ENCODE results near the gene TRIO. TPM values are rescaled to one million over a fixed set of nuclear protein-coding genes. Genes with fewer than 3 reads are reported as not detected.

TRIO gene
- total RNA-seq, 1 experiment from 2014 or later = 88.8 TPM

GRCh38 chr5:14521748-14522147 lies 378.6 kb downstream of the TRIO start:
- POLR2A ChIA-PET = no interaction called here
- TF ChIP-seq ZNF121 (CRISPR knock-in tag; IDR thresholded peaks at IDR 0.05) = no peak
- TF ChIP-seq TCF7 (CRISPR knock-in tag; IDR thresholded peaks at IDR 0.05; ENCODE audit: low read depth) = no peak
- TF ChIP-seq SMAD3 (CRISPR knock-in tag; IDR thresholded peaks at IDR 0.05; ENCODE audit: borderline replicate concordance) = no peak
- TF ChIP-seq, protein P1, sequence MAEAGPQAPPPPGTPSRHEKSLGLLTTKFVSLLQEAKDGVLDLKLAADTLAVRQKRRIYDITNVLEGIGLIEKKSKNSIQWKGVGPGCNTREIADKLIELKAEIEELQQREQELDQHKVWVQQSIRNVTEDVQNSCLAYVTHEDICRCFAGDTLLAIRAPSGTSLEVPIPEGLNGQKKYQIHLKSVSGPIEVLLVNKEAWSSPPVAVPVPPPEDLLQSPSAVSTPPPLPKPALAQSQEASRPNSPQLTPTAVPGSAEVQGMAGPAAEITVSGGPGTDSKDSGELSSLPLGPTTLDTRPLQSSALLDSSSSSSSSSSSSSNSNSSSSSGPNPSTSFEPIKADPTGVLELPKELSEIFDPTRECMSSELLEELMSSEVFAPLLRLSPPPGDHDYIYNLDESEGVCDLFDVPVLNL (CRISPR knock-in tag; IDR thresholded peaks at IDR 0.05; ENCODE audit: borderline replicate concordance, low read depth) = no peak
- TF ChIP-seq SMAD4 (CRISPR knock-in tag; IDR thresholded peaks at IDR 0.05) = no peak
- no peak for TF ChIP-seq ZMAT4 (CRISPR knock-in tag; IDR thresholded peaks at IDR 0.05)
- TF ChIP-seq FOXJ3 (CRISPR knock-in tag; IDR thresholded peaks at IDR 0.05; ENCODE audit: borderline replicate concordance) = no peak
- TF ChIP-seq ATF1 (CRISPR knock-in tag; IDR thresholded peaks at IDR 0.05) = no peak
- TF ChIP-seq, protein P2, sequence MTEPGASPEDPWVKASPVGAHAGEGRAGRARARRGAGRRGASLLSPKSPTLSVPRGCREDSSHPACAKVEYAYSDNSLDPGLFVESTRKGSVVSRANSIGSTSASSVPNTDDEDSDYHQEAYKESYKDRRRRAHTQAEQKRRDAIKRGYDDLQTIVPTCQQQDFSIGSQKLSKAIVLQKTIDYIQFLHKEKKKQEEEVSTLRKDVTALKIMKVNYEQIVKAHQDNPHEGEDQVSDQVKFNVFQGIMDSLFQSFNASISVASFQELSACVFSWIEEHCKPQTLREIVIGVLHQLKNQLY (CRISPR knock-in tag; IDR thresholded peaks at IDR 0.05) = no peak
- H3K27me3 Mint-ChIP-seq (ENCODE audit: low read depth) = no peaks in the 10 kb centered on the region

DNA sequence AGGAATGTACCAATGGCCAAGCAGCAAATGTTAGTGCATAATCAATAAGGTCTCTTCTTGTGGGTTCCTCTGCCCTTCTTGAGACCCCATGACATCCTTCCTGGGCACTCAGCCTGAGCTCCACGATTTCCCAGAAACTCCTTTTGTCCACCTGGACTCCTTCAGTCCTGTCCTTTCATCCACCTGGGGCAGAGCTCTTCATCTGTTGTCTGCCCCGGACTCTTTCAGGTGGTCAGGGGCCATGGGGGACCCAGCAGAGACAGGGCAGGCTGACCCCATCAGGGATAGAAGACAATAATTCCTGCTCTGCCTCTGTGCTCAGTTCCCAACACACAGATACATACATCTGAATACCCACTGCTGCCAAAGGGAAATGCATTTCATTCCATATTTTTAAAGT lies 379.6 kb downstream of the TRIO start:
- TF ChIP-seq ZNF263 (CRISPR knock-in tag; IDR thresholded peaks at IDR 0.05; ENCODE audit: low read depth) (no peak), ELF4 (CRISPR knock-in tag; IDR thresholded peaks at IDR 0.05; ENCODE audit: low read depth) (no peak), MXD4 (CRISPR knock-in tag; IDR thresholded peaks at IDR 0.05; ENCODE audit: borderline replicate concordance) (no peak), FOXJ3 (CRISPR knock-in tag; IDR thresholded peaks at IDR 0.05; ENCODE audit: borderline replicate concordance) (no peak), JAZF1 (CRISPR knock-in tag; IDR thresholded peaks at IDR 0.05) (no peak), RORB (CRISPR knock-in tag; IDR thresholded peaks at IDR 0.05) (no peak), NFATC4 (CRISPR knock-in tag; IDR thresholded peaks at IDR 0.05) (no peak), HMGA2 (CRISPR knock-in tag; IDR thresholded peaks at IDR 0.05) (no peak), ERG (CRISPR knock-in tag; IDR thresholded peaks at IDR 0.05) (no peak), TEAD4 (CRISPR knock-in tag; IDR thresholded peaks at IDR 0.05) (no peak), ZNF423 (CRISPR knock-in tag; IDR thresholded peaks at IDR 0.05) (no peak), ZNF396 (CRISPR knock-in tag; IDR thresholded peaks at IDR 0.05; ENCODE audit: borderline replicate concordance) (no peak), TCF7 (CRISPR knock-in tag; IDR thresholded peaks at IDR 0.05; ENCODE audit: low read depth) (no peak), ZNF121 (CRISPR knock-in tag; IDR thresholded peaks at IDR 0.05) (no peak), ESRRA (CRISPR knock-in tag; IDR thresholded peaks at IDR 0.05; ENCODE audit: borderline replicate concordance) (no peak), KAT7 (CRISPR knock-in tag; IDR thresholded peaks at IDR 0.05; ENCODE audit: borderline replicate concordance) (no peak), ZNF138 (CRISPR knock-in tag; conservative IDR thresholded peaks at IDR 0.05) (no peak), ATF3 (CRISPR knock-in tag; conservative IDR thresholded peaks at IDR 0.05) (no peak)
- TF ChIP-seq, protein P3, sequence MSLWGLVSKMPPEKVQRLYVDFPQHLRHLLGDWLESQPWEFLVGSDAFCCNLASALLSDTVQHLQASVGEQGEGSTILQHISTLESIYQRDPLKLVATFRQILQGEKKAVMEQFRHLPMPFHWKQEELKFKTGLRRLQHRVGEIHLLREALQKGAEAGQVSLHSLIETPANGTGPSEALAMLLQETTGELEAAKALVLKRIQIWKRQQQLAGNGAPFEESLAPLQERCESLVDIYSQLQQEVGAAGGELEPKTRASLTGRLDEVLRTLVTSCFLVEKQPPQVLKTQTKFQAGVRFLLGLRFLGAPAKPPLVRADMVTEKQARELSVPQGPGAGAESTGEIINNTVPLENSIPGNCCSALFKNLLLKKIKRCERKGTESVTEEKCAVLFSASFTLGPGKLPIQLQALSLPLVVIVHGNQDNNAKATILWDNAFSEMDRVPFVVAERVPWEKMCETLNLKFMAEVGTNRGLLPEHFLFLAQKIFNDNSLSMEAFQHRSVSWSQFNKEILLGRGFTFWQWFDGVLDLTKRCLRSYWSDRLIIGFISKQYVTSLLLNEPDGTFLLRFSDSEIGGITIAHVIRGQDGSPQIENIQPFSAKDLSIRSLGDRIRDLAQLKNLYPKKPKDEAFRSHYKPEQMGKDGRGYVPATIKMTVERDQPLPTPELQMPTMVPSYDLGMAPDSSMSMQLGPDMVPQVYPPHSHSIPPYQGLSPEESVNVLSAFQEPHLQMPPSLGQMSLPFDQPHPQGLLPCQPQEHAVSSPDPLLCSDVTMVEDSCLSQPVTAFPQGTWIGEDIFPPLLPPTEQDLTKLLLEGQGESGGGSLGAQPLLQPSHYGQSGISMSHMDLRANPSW (CRISPR knock-in tag; conservative IDR thresholded peaks at IDR 0.05; ENCODE audit: low read depth) = no peak
- TF ChIP-seq, protein P4, sequence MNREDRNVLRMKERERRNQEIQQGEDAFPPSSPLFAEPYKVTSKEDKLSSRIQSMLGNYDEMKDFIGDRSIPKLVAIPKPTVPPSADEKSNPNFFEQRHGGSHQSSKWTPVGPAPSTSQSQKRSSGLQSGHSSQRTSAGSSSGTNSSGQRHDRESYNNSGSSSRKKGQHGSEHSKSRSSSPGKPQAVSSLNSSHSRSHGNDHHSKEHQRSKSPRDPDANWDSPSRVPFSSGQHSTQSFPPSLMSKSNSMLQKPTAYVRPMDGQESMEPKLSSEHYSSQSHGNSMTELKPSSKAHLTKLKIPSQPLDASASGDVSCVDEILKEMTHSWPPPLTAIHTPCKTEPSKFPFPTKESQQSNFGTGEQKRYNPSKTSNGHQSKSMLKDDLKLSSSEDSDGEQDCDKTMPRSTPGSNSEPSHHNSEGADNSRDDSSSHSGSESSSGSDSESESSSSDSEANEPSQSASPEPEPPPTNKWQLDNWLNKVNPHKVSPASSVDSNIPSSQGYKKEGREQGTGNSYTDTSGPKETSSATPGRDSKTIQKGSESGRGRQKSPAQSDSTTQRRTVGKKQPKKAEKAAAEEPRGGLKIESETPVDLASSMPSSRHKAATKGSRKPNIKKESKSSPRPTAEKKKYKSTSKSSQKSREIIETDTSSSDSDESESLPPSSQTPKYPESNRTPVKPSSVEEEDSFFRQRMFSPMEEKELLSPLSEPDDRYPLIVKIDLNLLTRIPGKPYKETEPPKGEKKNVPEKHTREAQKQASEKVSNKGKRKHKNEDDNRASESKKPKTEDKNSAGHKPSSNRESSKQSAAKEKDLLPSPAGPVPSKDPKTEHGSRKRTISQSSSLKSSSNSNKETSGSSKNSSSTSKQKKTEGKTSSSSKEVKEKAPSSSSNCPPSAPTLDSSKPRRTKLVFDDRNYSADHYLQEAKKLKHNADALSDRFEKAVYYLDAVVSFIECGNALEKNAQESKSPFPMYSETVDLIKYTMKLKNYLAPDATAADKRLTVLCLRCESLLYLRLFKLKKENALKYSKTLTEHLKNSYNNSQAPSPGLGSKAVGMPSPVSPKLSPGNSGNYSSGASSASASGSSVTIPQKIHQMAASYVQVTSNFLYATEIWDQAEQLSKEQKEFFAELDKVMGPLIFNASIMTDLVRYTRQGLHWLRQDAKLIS (CRISPR knock-in tag; IDR thresholded peaks at IDR 0.05; ENCODE audit: borderline replicate concordance) = no peak
- no peaks in the 10 kb centered on the region for H3K27me3 Mint-ChIP-seq (ENCODE audit: low read depth)
- ChIA-PET POLR2A (no interaction called here), CTCF (interaction anchor here (0.9 kb wide), 1 partner anchor 126 kb away, joined by 3 read pairs; no protein-coding TSS in a partner anchor)
- H3K9me3 Mint-ChIP-seq = peaks cover 5% of the 10 kb centered on the region
- no peak for DNase-seq (ENCODE audit: low spot score)
- ATAC-seq = no peak
- H3K4me3 Mint-ChIP-seq = no peak overlapping the region
- H3K36me3 Mint-ChIP-seq = no peaks in the 10 kb centered on the region
- H3K4me1 Mint-ChIP-seq = no peaks in the 10 kb centered on the region
- H3K27ac Mint-ChIP-seq = no peak overlapping the region

More at GRCh38 chr5:14521748-14522147, 378.6 kb downstream of the TRIO start:
- Mint-ChIP-seq H3K36me3 (no peaks in the 10 kb centered on the region), H3K4me3 (no peak overlapping the region), H3K27ac (no peak overlapping the region), H3K9me3 (peaks cover 5% of the 10 kb centered on the region), H3K4me1 (no peaks in the 10 kb centered on the region)
- CTCF ChIA-PET = no interaction called here
- ATAC-seq = no peak
- no peak for DNase-seq (ENCODE audit: low spot score)
